HUES48 (cell line): ENCODE measurements around the gene ZSCAN12.

ENCODE experiments used
- H3K27ac ChIP-seq: one replicate; pipeline ENCODE4 v1.7.0; 2013; ENCODE audit warnings: low read depth, low read length, inconsistent platforms
- H3K27me3 ChIP-seq: 2 replicates; pipeline ENCODE4 v1.6.1; 2013; ENCODE audit warnings: mild to moderate bottlenecking, low read length; ENCODE audit not compliant: control insufficient read depth, insufficient read depth
- H3K36me3 ChIP-seq: 2 replicates; pipeline ENCODE4 v1.6.1; 2013; ENCODE audit warnings: low read length; ENCODE audit not compliant: control insufficient read depth, insufficient read depth
- H3K4me1 ChIP-seq: 2 replicates; pipeline ENCODE4 v1.6.1; 2013; ENCODE audit warnings: mild to moderate bottlenecking, low read length; ENCODE audit not compliant: control insufficient read depth, insufficient read depth
- H3K4me3 ChIP-seq: 2 replicates; pipeline ENCODE4 v1.5.1; 2013; ENCODE audit warnings: mild to moderate bottlenecking, low read depth, low read length
- H3K9ac ChIP-seq: 2 replicates; pipeline ENCODE4 v1.6.1; 2013; ENCODE audit warnings: mild to moderate bottlenecking, low read depth, low read length, moderate library complexity
- H3K9me3 ChIP-seq: 2 replicates; pipeline ENCODE4 v1.6.1; 2013; ENCODE audit warnings: low read length; ENCODE audit not compliant: control insufficient read depth, insufficient read depth

Gene ZSCAN12

GRCh38 chr6:28340310-28341095 lies 59.0 kb downstream of the ZSCAN12 start:
- Histone ChIP-seq H3K9me3 (no peaks in the 10 kb centered on the region), H3K27me3 (no peaks in the 10 kb centered on the region), H3K4me3 (no peak overlapping the region), H3K4me1 (peaks cover 7% of the 10 kb centered on the region; the same call in 1 of the 2 replicates), H3K36me3 (no peaks in the 10 kb centered on the region), H3K27ac (no peak overlapping the region), H3K9ac (no peak overlapping the region)

- H3K27me3 ChIP-seq, result no peaks in the 10 kb centered on the region
- H3K27ac ChIP-seq, result peak overlapping the region; percentile 100
- peak overlapping the region; percentile 80 for H3K4me3 ChIP-seq
- no peaks in the 10 kb centered on the region for H3K36me3 ChIP-seq
- H3K9me3 ChIP-seq, result no peaks in the 10 kb centered on the region
- H3K4me1 ChIP-seq, result peaks cover 17% of the 10 kb centered on the region; the same call in 1 of the 2 replicates
- peak overlapping the region; percentile 95 for H3K9ac ChIP-seq
Observed at GRCh38 chr6:28337121-28337520, 62.4 kb downstream of the ZSCAN12 start.

- Histone ChIP-seq H3K4me1 (peaks cover 17% of the 10 kb centered on the region; the same call in 1 of the 2 replicates), H3K4me3 (peak overlapping the region; percentile 80), H3K27me3 (no peaks in the 10 kb centered on the region), H3K9me3 (no peaks in the 10 kb centered on the region), H3K9ac (peak overlapping the region; percentile 95), H3K27ac (peak overlapping the region; percentile 100), H3K36me3 (no peaks in the 10 kb centered on the region)
Observed at GRCh38 chr6:28336284-28337120, 63.0 kb downstream of the ZSCAN12 start.

GRCh38 chr6:28335564-28336283 lies 63.8 kb downstream of the ZSCAN12 start, which contains the start of gene ZSCAN31:
TSS of gene ZSCAN31 (minus strand) at chr6:28336148. CDS start at chr6:28329683, 6,465 bp downstream.
- peaks cover 17% of the 10 kb centered on the region; the same call in 1 of the 2 replicates for H3K4me1 ChIP-seq

GRCh38 chr6:28335040-28335563 lies 64.4 kb downstream of the ZSCAN12 start:
- peak overlapping the region; percentile 80 for H3K4me3 ChIP-seq
- H3K9me3 ChIP-seq, result no peaks in the 10 kb centered on the region
- H3K27me3 ChIP-seq, result no peaks in the 10 kb centered on the region
- peak overlapping the region; percentile 86 for H3K9ac ChIP-seq
- H3K36me3 ChIP-seq, result no peaks in the 10 kb centered on the region
- peaks cover 17% of the 10 kb centered on the region; the same call in 1 of the 2 replicates for H3K4me1 ChIP-seq
- peak overlapping the region; percentile 100 for H3K27ac ChIP-seq

More at GRCh38 chr6:28335564-28336283, 63.8 kb downstream of the ZSCAN12 start, which contains the start of gene ZSCAN31:
- Histone ChIP-seq H3K36me3 (no peaks in the 10 kb centered on the region), H3K4me3 (peak within 1 kb of the TSS; percentile 80), H3K27ac (peak within 1 kb of the TSS; percentile 100), H3K9me3 (no peaks in the 10 kb centered on the region), H3K27me3 (no peaks in the 10 kb centered on the region), H3K9ac (peak within 1 kb of the TSS; percentile 95)

GRCh38 chr6:28334286-28335039 lies 65.1 kb downstream of the ZSCAN12 start:
- Histone ChIP-seq H3K4me3 (peak overlapping the region; percentile 80), H3K9ac (peak overlapping the region; percentile 86), H3K4me1 (peaks cover 17% of the 10 kb centered on the region; the same call in 1 of the 2 replicates), H3K27me3 (no peaks in the 10 kb centered on the region), H3K36me3 (no peaks in the 10 kb centered on the region), H3K27ac (peak overlapping the region; percentile 100), H3K9me3 (no peaks in the 10 kb centered on the region)

GRCh38 chr6:28333599-28334018 lies 65.9 kb downstream of the ZSCAN12 start:
- Histone ChIP-seq H3K9ac (no peak overlapping the region), H3K36me3 (no peaks in the 10 kb centered on the region; the same call in 1 of the 2 replicates), H3K4me1 (peaks cover 17% of the 10 kb centered on the region; the same call in 1 of the 2 replicates), H3K9me3 (0 out of 2 replicates have a peak, but pooled peaks cover 3% of the 10 kb centered on the region), H3K4me3 (no peak overlapping the region), H3K27ac (no peak overlapping the region), H3K27me3 (no peaks in the 10 kb centered on the region)

GRCh38 chr6:28333047-28333446 lies 66.5 kb downstream of the ZSCAN12 start:
- no peaks in the 10 kb centered on the region for H3K27me3 ChIP-seq
- no peak overlapping the region for H3K4me3 ChIP-seq
- no peak overlapping the region for H3K27ac ChIP-seq
- H3K4me1 ChIP-seq, result peaks cover 17% of the 10 kb centered on the region; the same call in 1 of the 2 replicates
- H3K9ac ChIP-seq, result no peak overlapping the region
- no peaks in the 10 kb centered on the region; the same call in 1 of the 2 replicates for H3K36me3 ChIP-seq
- H3K9me3 ChIP-seq, result 0 out of 2 replicates have a peak, but pooled peaks cover 3% of the 10 kb centered on the region

GRCh38 chr6:28330041-28330440 lies 69.5 kb downstream of the ZSCAN12 start:
- peaks cover 27% of the 10 kb centered on the region for H3K9me3 ChIP-seq
- no peak overlapping the region for H3K27ac ChIP-seq

More at GRCh38 chr6:28330041-28330440, 69.5 kb downstream of the ZSCAN12 start:
- Histone ChIP-seq H3K27me3 (no peaks in the 10 kb centered on the region), H3K4me1 (peaks cover 8% of the 10 kb centered on the region; the same call in 1 of the 2 replicates), H3K36me3 (peaks cover 26% of the 10 kb centered on the region), H3K9ac (no peak overlapping the region), H3K4me3 (no peak overlapping the region)
